PC-3 (cell line): ENCODE results near the gene CD248. TPM values are rescaled to one million over a fixed set of nuclear protein-coding genes. Genes with fewer than 3 reads are reported as not detected.

Source experiments
- ATAC-seq: fragments of 200-7000 bp; cut with Tn5 transposase; 2 replicates; pipeline ENCODE4 v1.9.1; 2020; ENCODE audit warnings: mild to moderate bottlenecking, moderate library complexity
- BruUV-seq: library from RNA; stranded (reverse); fragments of 400-500 nt; replicated peaks from 2 replicates; lab custom pipeline; 2021; lab: Mats Ljungman, UMichigan
- CTCF ChIA-PET: fragments of 300-600 bp; sonication (Branson Sonifier 250); formaldehyde crosslinking; loops from one replicate; lab custom pipeline; 2022; ENCODE audit warnings: antibody characterized with exemption; lab: Charles Lee
- POLR2A ChIA-PET: fragments of 300-600 bp; sonication (Branson Sonifier 250); formaldehyde crosslinking; loops from one replicate; lab custom pipeline; 2022; ENCODE audit warnings: antibody characterized with exemption; ENCODE audit not compliant: unreplicated experiment; lab: Charles Lee
- DNase-seq: peaks from one replicate; pipeline ENCODE4 v3.0.0-alpha.2; 2015
- H2AFZ ChIP-seq: fragments of 300-600 bp; sonication (generic); 2 replicates; pipeline ENCODE4 v1.6.0; 2016; ENCODE audit warnings: antibody characterized with exemption, low read length
- H3F3A ChIP-seq: fragments of 300-600 bp; sonication (generic); one replicate; pipeline ENCODE4 v1.6.0; 2017; ENCODE audit warnings: antibody characterized with exemption, low read length, control low read depth, mild to moderate bottlenecking; ENCODE audit not compliant: unreplicated experiment
- H3K27ac ChIP-seq: fragments of 300-600 bp; sonication (generic); 2 replicates; pipeline ENCODE4 v1.5.1; 2016; ENCODE audit warnings: mild to moderate bottlenecking, low read length
- H3K27me3 ChIP-seq: fragments of 300-600 bp; sonication (generic); 2 replicates; pipeline ENCODE4 v1.6.1; 2016; ENCODE audit warnings: low read length, mixed read lengths
- H3K36me3 ChIP-seq: fragments of 300-600 bp; sonication (generic); 2 replicates; pipeline ENCODE4 v1.6.1; 2016; ENCODE audit warnings: low read depth, mixed run types, low read length, mixed read lengths
- H3K4me1 ChIP-seq: fragments of 300-600 bp; sonication (generic); 2 replicates; pipeline ENCODE4 v1.5.1; 2016; ENCODE audit warnings: low read length; ENCODE audit not compliant: insufficient read depth
- H3K4me2 ChIP-seq: fragments of 300-600 bp; sonication (generic); 2 replicates; pipeline ENCODE4 v1.6.0; 2016; ENCODE audit warnings: low read length
- H3K4me3 ChIP-seq: fragments of 300-600 bp; sonication (generic); 2 replicates; pipeline ENCODE4 v1.5.1; 2016; ENCODE audit warnings: mild to moderate bottlenecking, low read length, mixed read lengths
- H3K79me2 ChIP-seq: fragments of 300-600 bp; sonication (generic); 2 replicates; pipeline ENCODE4 v1.6.1; 2017; ENCODE audit warnings: low read length, mixed read lengths
- H3K9ac ChIP-seq: fragments of 300-600 bp; sonication (generic); 2 replicates; pipeline ENCODE4 v1.6.0; 2016; ENCODE audit warnings: mild to moderate bottlenecking, low read length
- H3K9me2 ChIP-seq: fragments of 300-600 bp; sonication (generic); replicated peaks from 2 replicates; pipeline ENCODE4 v1.6.1; 2016; ENCODE audit warnings: mixed run types, low read length, mixed read lengths
- H3K9me3 ChIP-seq: fragments of 300-600 bp; sonication (generic); 2 replicates; pipeline ENCODE4 v1.6.1; 2016; ENCODE audit warnings: low read length, mixed read lengths
- H4K20me1 ChIP-seq: fragments of 300-600 bp; sonication (generic); 2 replicates; pipeline ENCODE4 v1.6.1; 2016; ENCODE audit warnings: low read length, mixed read lengths
- CTCF ChIP-seq: fragments of 300-600 bp; sonication (generic); conservative IDR thresholded peaks from 2 replicates; pipeline ENCODE4 v1.5.1; 2017; ENCODE audit warnings: antibody characterized with exemption, low read depth, mild to moderate bottlenecking, low read length
- EZH2 ChIP-seq: fragments of 300-600 bp; sonication (generic); IDR thresholded peaks from one replicate; pipeline ENCODE4 v1.6.1; 2017; ENCODE audit warnings: antibody characterized with exemption, mild to moderate bottlenecking, low read length; ENCODE audit not compliant: unreplicated experiment
- EZH2phosphoT487 ChIP-seq: fragments of 300-600 bp; sonication (generic); IDR thresholded peaks from 2 replicates; pipeline ENCODE4 v1.6.1; 2018; ENCODE audit warnings: mild to moderate bottlenecking, antibody characterized with exemption, low read length, borderline replicate concordance
- intact Hi-C: fragments of 100-400 bp; cut with micrococcal nuclease; formaldehyde crosslinking; loops from 2 replicates; pipeline ENCODE4 v1.9.0; 2023
- total RNA-seq: library from RNA; depleted of rRNA; stranded (reverse); fragments of >200 nt; gene quantifications from 2 replicates; pipeline ENCODE4 v1.2.3, GENCODE V29; 2014

Gene CD248
- total RNA-seq, 1 experiment from 2014 or later = not detected

- Histone ChIP-seq H3K9ac (no peak overlapping the region), H3K27ac (no peak overlapping the region), H2AFZ (no peak overlapping the region), H3K9me2 (no peaks in the 10 kb centered on the region), H3K4me2 (no peak overlapping the region), H3K4me1 (peaks cover 23% of the 10 kb centered on the region), H3K79me2 (no peaks in the 10 kb centered on the region), H3F3A (no peaks in the 10 kb centered on the region), H3K27me3 (no peaks in the 10 kb centered on the region), H3K36me3 (no peaks in the 10 kb centered on the region), H3K9me3 (no peaks in the 10 kb centered on the region), H4K20me1 (no peaks in the 10 kb centered on the region), H3K4me3 (no peak overlapping the region)
- DNase-seq = no peak
- BruUV-seq = no TSS peak
- no peak for ATAC-seq
- POLR2A ChIA-PET = no interaction called here
- CTCF ChIA-PET = interaction anchor here (0.5 kb wide), 1 partner anchor 14 kb away, joined by 3 read pairs; no protein-coding TSS in a partner anchor
- TF ChIP-seq EZH2 = no peak
- no peak for TF ChIP-seq EZH2phosphoT487
- no peak for TF ChIP-seq CTCF
- intact Hi-C loops = no loop called here
These were observed 8.4 kb upstream of the CD248 start for GRCh38 chr11:66325263-66325671.

- no peak for ATAC-seq
- H3K4me1 ChIP-seq = peaks cover 23% of the 10 kb centered on the region
These were observed 7.8 kb upstream of the CD248 start for GRCh38 chr11:66324664-66325063.

More at GRCh38 chr11:66324664-66325063, 7.8 kb upstream of the CD248 start:
- Histone ChIP-seq H3K9me3 (no peaks in the 10 kb centered on the region), H3K9me2 (no peaks in the 10 kb centered on the region), H3K79me2 (no peaks in the 10 kb centered on the region), H3F3A (no peaks in the 10 kb centered on the region), H3K9ac (no peak overlapping the region), H3K4me3 (no peak overlapping the region), H3K27ac (no peak overlapping the region), H4K20me1 (no peaks in the 10 kb centered on the region), H3K27me3 (no peaks in the 10 kb centered on the region), H2AFZ (no peak overlapping the region), H3K4me2 (no peak overlapping the region), H3K36me3 (no peaks in the 10 kb centered on the region)
- ChIA-PET CTCF (no interaction called here), POLR2A (no interaction called here)
- no TSS peak for BruUV-seq
- DNase-seq = no peak
- no peak for TF ChIP-seq CTCF
- no peak for TF ChIP-seq EZH2
- TF ChIP-seq EZH2phosphoT487 = no peak
- intact Hi-C loops = no loop called here
